Astrocyte (in vitro differentiated cells and primary cell): ENCODE measurements around the gene TMEM63C. TPM values are rescaled to one million over a fixed set of nuclear protein-coding genes. Genes with fewer than 3 reads are reported as not detected.

Experiments used
- microRNA-seq: library from miRNA; unstranded; fragments of <30 nt; microRNA quantifications from one replicate; pipeline ENCODE4 v1.2.0, GENCODE V29; 2020
- total RNA-seq: library from RNA; stranded (reverse); gene quantifications from 2 replicates; pipeline ENCODE4 v1.2.1, GENCODE V29; 2021

Gene TMEM63C
- total RNA-seq, 1 donor from 2014 or later: 11.3 TPM

Small RNAs within 50 kb of the gene (microRNA-seq; reads per million reads assigned to microRNA genes)
- not detected for gene MIR1260A

Other genes with a start within 250 kb of the TMEM63C start
- gene IRF2BPL, start 153.1 kb upstream of the TMEM63C start, total RNA-seq: 42.7 and 55.3 TPM in 2 replicates
- gene CIPC, start 83.5 kb upstream of the TMEM63C start, total RNA-seq: 16.7 and 20.2 TPM in 2 replicates
- 0.50 and 0.52 TPM in 2 replicates for gene ZDHHC22, start 40.0 kb upstream of the TMEM63C start, total RNA-seq
- gene NGB, start 89.4 kb downstream of the TMEM63C start, total RNA-seq: not detected in 2 replicates
- gene POMT2, start 139.1 kb downstream of the TMEM63C start, total RNA-seq: 50.2 and 53.4 TPM in 2 replicates
- gene GSTZ1, start 139.2 kb downstream of the TMEM63C start, total RNA-seq: 17.6 and 18.0 TPM in 2 replicates
- gene TMED8, start 195.3 kb downstream of the TMEM63C start, total RNA-seq: 10.0 and 10.2 TPM in 2 replicates
- 2.1 and 2.9 TPM in 2 replicates for gene SAMD15, start 195.6 kb downstream of the TMEM63C start, total RNA-seq
- gene NOXRED1, start 241.7 kb downstream of the TMEM63C start, total RNA-seq: 0.72 and 0.82 TPM in 2 replicates